Hematopoietic multipotent progenitor cell (in vitro differentiated cells): ENCODE data around the gene ZNF273. TPM values are rescaled to one million over a fixed set of nuclear protein-coding genes. Genes with fewer than 3 reads are reported as not detected.
A peak's percentile ranks its signal among the peaks of the same experiment; 100 is the strongest.
"Not testable (repeated sequence)": the region's sequence is repeated elsewhere in the genome, so short reads cannot be mapped to it uniquely, and the experiment has no call there.

Experiments
- DNase-seq, 3 donors: peaks; one replicate each; pipeline ENCODE4 v3.0.0-alpha.2; 2011 to 2015; ENCODE audit warnings: low read depth in 2 of 3, low spot score in 2 of 3
- total RNA-seq: library from RNA; depleted of rRNA; stranded (reverse); fragments of >200 nt; gene quantifications from one replicate; pipeline ENCODE4 v1.2.3, GENCODE V29; 2012

ZNF273 gene
- total RNA-seq, 1 donor = 6.2 TPM

- peak in 1 of 3 donors; percentile 48 for DNase-seq
These were observed 14.0 kb upstream of the ZNF273 start for GRCh38 chr7:64888901-64889685.

- DNase-seq = no peak
These were observed 13.3 kb upstream of the ZNF273 start for GRCh38 chr7:64889686-64890162.

- DNase-seq = not testable (repeated sequence)
These were observed 12.8 kb upstream of the ZNF273 start for GRCh38 chr7:64890273-64890672.

DNA sequence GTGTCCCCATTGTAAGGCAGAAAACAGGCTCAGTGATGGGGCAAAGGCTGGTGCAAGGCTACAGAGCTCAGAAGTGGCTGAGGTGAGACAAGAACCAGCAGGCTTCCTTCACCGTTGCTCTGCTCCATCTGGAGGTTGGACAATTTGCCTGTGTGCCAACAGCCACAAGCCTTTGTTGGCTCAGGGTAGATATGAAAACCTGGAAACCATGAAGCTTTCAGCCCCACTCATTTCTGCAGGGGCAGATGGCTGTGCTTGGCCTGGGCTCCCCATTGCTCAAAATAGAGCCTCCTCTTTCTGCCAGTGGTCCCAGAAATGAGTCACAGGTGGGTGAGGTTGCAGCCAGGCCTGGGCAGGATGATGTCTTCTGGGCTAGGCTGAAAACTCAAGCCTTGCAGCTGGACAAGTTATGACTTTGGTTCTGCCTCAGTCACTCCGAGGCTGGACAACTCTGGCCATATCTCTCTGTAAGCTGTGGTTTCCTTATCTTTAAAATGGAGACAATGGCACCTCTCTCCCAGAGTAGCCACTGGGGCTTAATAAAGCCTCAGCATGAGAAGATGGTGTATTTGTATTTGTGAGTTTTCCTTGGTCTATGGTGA is 12.2 kb upstream of the ZNF273 start:
- no peak for DNase-seq

DNA sequence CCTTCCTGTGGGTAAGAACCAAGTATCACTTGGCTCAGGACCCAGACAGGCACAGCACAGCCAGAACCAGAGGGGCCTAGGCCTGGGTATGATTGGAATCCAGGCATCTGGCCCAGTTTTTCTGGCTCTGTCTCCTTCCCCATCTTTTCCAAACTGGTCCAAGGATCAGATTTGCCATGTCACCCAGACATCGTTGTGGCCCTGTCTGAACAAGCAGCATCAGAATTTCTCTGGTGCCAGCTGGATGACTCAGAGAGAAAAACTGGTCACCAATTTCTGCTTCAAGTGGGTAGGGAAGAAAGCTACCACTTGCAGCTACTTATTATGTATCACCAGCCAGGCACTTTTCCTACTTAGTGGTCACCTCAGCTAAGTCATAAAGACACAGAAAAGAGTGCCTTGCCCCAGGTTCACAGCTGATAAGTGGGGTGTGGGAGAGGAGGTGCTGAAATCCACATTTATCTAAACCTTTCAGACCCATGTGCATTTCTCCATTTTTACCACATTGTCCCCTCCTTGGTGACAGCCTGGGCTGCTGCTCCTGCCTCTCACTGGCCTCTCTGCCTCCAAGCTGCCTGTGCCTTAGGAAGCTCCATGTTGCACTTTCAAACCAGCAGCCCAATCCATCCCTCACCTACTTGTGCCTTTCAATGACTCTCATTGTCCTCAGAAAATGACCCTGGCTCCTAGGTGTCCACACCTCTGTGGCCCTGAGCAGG is 11.6 kb upstream of the ZNF273 start:
- not testable (repeated sequence) for DNase-seq

- no peak for DNase-seq
These were observed 11.0 kb upstream of the ZNF273 start for GRCh38 chr7:64892116-64892515.

DNA sequence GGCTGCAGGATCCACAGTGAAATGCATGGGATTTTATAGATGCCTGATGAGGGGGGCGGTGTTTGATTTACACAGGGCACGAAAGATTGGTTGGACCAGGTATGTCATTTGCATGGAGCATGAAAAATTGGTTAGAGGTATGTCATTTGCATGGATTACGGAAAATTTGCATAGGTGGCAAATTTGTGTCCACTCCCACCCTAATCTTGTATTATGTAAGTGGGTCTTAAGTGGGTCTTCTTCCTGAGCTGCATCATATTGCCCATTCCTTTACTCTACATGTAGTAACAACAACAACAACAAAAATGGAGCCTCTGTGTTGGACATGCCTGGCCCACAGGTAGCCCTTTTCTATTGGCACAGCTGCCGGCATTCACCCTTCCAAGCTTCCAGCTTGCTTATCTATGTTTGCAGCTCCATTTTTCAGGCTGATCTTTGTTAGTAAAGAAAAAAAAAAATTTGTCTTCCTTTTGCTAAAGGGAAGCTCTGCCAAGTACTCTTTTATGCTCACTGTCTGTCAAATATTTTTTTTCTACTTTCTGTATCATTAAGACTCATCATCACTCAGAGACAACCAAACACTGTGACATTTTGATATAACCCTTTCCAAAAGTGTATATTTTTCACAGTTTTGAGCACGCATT is 10.3 kb upstream of the ZNF273 start:
- DNase-seq = no peak

DNA sequence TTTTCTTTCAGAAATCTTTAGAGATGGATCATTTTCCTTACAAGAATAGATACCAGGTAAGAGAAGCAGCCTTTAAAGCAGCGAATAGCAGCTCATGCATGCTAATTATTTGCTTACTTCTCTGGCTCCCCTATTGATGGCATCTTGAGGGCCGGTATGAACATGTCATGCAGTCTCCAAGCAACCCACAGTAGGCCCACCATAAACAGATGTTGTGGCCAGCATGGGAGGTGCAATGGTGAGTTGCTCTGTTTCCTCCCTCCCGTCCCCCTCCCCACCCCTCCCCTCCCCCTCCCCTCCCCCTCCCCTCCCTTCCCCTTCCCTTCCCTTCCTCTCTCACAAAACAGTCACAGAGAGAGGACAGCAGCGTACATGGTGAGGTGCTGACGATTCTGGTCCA is 9.7 kb upstream of the ZNF273 start:
- DNase-seq = no peak

- DNase-seq = not testable (repeated sequence)
These were observed 640 bp upstream of the ZNF273 start for GRCh38 chr7:64902461-64902805.

DNA sequence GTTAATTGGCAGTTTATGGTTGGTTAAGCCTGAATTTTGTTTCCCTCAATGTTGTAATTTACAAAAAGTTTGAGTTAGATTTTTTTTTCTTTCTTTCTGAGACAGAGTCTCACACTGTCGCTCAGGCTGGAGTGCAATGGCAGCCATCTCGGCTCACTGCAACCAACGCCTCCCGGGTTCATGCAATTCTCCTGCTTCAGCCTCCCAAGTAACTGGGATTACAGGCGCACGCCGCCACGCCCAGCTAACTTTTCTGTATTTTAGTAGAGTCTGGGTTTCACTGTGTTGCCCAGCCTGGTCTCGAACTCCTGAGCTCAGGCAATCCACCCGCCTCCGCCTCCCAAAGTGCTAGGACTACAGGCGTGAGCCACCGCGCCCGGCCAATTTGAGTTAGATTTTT is 935 bp downstream of the ZNF273 start:
- DNase-seq = no peak

DNA sequence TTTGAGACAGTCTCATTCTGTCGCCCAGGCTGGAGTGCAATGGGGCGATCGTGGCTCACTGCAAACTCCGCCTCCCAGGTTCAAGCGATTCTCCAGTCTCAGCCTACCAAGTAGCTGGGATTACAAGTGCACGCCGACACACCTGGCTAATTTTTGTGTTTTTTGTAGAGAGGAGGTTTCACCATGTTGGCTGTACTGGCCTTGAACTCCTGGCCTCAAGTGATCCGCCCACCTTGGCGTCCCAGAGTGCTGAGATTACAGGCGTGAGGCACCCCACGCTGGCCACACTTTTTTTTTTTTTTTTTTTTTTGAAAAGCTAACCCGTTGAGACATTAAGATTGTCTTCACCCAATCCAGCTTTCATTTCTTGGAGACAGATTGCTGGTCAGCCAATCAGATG is 2.1 kb downstream of the ZNF273 start:
- no peak for DNase-seq

DNA sequence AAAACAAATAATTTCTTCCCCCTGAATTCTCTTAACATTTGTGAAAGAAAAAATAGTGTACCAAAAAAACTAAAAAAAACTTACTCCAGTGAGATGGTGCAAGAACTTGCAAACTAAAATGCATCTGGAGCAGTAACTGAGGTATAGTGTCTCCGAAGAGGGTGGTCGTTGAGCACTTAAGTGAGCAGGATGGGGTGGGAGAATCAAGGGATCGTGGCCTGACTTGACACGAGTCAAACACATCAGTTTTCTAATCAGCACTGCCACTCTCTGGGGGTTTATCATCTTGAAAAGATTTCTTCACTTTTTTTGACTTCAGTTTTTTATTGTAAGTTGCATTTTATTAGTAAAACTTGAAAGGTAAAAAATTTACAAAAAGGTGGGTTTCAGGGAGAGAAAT is 2.5 kb downstream of the ZNF273 start:
- no peak for DNase-seq

- DNase-seq = no peak
These were observed 4.7 kb downstream of the ZNF273 start for GRCh38 chr7:64907641-64908326.

GRCh38 chr7:64908358-64908757 is 5.3 kb downstream of the ZNF273 start:
- DNase-seq = no peak

DNA sequence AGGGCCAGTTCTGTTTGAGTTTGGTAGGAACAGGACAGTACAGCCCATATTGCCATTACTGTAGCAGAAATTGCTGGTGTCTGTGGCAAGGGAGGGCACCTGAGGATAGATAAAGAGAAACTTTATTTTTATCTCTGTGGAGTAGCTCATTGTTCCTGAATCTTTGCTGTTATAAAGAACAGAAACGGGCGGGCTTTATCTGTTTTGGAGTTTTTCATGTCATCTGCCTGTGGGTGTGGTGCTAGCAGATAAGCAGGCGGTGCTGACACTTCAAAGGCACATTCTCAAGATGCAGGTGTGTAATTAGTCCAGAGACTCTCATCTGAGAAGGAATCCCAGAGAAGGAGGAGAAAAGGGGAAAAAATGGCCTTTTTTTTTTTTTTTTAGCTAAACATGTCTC is 11.5 kb downstream of the ZNF273 start:
- no peak for DNase-seq

DNA sequence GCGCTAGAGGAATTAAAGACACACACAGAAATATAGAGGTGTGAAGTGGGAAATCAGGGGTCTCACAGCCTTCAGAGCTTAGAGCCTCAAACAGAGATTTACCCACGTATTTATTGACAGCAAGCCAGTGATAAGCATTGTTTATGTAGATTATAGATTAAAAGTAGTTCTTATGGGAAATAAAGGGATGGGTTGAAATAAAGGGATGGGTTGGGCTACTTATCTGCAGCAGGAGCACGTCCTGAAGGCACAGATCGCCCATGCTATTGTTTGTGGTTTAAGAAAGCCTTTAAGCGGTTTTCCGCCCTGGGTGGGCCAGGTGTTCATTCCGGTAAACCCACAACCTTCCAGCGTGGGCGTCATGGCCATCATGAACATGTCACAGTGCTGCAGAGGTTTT is 12.2 kb downstream of the ZNF273 start:
- DNase-seq = not testable (repeated sequence)

DNA sequence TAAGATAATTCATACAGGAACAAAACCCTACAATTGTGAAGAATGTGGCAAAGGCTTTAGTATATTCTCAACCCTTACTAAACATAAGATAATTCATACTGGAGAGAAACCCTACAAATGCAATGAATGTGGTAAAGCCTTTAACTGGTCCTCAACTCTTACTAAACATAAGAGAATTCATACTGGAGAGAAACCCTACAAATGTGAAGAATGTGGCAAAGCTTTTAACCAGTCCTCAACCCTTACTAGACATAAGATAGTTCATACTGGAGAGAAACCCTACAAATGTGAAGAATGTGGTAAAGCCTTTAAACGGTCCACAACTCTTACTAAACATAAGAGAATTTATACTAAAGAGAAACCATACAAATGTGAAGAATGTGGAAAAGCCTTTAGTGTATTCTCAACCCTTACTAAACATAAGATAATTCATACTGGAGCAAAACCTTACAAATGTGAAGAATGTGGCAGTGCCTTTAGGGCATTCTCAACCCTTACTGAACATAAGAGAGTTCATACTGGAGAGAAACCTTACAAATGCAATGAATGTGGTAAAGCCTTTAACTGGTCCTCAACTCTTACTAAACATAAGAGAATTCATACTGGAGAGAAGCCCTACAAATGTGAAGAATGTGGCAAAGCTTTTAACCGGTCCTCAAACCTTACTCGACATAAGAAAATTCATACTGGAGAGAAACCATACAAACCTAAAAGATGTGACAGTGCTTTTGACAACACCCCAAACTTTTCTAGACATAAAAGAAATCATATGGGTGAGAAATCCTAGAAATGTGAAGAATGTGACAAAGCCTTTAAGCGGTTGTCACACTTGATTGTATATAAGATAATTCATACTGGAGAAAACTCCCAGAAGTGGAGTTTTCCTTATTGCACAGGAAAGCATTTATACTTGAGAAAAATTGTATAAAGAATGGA is 25.4 kb downstream of the ZNF273 start:
- DNase-seq = not testable (repeated sequence)

DNA sequence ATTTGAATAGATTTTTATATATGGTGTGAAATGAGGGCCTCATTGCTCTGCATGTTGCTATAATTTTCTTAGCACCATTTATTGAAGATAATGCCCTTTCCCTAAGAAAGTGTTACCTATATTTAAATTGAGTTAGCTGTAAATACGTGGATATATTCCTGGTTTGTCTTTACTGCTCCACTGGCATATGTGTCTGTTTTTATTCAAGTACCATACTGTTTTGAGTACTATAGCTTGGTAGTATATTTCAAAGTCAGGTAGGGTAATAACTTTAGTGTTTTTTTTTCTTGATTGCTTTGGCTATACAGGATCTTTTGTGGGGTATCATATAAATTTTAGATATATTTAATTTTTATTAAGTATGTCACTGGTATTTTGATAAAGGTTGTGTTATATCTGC is 31.4 kb downstream of the ZNF273 start:
- DNase-seq = no peak

DNA sequence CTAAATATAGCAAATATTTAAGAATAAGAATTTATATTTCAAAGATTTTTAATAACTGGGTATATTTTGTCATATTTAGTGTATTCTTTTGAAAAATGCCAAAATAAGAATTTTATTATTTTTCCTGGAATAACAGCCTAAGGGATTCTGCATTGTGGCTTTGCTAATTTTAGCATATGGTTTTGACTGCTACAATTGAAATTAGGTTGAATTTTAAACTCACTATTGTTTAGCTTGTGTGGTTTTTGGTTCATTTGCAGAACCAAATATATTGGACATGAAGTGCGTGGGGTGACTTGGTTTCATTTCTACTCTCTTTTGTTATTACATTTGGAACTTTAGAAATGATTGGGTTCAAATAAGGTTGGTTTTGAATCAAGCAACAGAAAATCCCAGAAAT is 35.5 kb downstream of the ZNF273 start:
- DNase-seq = no peak

GRCh38 chr7:64940021-64940420 is 36.9 kb downstream of the ZNF273 start:
- not testable (repeated sequence) for DNase-seq
